NCI-H345 treated with DMSO at 0.1 percent for 48 hours (cell line): ENCODE results near the gene THRB.

ENCODE experiments used
- DNase-seq: peaks from one replicate; lab custom pipeline; 2025; ENCODE audit not compliant: unreplicated experiment; lab: John Stamatoyannopoulos, UW

Gene THRB

DNA sequence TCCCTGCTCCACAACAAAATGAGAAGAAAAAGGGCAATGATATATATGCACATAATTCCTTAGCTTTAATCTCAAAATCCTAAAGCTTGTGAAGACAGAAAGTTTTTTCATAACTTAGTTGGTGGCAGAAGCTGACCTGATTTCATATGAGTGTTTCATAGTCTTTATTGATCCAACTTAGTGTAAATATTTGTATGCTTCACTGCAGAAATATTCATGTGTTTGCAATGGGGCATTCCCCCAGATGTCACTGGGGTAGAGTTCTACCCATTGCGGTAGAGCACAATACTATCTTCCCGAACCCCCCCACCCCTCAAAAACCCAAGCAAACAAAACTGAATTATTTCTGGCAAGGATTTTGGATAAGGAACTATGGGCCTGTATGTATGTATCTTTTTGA, 221.2 kb downstream of the THRB start:
- no peak for DNase-seq

GRCh38 chr3:24272875-24273274, 221.8 kb downstream of the THRB start:
- no peak for DNase-seq

- no peak for DNase-seq
Observed at GRCh38 chr3:24272408-24272807, 222.2 kb downstream of the THRB start.

DNA sequence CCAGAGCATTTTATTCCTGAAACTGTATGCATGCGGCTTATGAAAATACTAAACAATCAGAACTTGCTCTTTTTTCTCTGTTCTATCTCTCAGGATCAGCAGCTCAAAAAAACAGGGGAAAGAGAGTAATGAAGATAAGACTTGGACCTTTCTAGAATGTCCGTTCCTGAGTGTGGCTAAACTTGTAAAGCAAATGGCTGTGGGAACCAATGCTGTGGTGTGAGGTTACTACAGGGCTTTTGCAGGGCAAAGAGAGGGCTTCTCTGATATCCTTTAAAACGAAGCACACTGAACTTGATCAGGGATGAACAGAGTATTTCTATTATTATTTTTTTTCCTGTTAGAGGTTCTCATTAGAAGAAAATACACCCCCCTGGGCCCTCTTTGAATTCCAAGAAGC, 223.4 kb downstream of the THRB start:
- no peak for DNase-seq

DNA sequence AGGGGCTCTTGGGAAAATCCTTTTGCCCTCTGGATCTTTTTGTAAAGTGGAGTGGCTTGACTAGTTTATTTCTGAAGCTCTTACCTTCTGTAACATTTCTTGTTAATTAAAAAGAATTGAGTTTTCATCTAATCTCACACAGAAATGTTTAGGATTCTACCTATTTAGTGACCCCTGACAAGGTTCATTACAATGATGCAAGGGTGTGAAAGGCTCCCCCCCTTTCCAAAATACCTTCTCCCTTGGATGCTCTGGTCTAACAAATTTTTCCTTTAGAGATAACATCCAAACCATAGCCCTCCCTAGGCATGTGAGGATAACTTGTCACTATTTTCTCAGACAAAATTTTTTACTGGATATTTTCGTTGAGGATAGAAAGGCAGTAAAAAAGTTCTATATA, 223.9 kb downstream of the THRB start:
- DNase-seq = no peak

DNA sequence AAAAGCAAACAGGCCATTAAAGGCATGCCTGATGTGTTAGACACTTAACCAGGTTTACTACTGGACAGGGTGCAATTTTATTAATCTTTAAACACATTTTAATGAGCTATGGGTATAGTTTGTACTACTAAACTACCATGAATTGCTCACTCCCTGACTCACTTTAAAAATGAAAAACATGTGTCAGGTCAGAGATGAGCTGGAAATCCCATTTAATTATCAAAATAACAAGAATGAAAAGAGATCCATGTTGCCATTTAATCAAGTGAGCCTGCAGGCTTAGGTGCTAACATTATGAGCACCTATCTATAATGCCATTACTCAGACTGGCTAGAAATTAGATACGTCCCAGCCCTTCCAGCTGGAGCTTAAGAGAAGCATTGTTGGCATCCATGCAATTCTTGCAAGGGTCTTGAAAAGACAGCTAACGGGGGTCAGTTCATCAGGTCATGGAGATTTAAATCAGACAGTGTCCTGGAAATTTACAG, 224.4 kb downstream of the THRB start:
- no peak for DNase-seq

GRCh38 chr3:24264748-24265158, 229.9 kb downstream of the THRB start:
- DNase-seq = no peak

DNA sequence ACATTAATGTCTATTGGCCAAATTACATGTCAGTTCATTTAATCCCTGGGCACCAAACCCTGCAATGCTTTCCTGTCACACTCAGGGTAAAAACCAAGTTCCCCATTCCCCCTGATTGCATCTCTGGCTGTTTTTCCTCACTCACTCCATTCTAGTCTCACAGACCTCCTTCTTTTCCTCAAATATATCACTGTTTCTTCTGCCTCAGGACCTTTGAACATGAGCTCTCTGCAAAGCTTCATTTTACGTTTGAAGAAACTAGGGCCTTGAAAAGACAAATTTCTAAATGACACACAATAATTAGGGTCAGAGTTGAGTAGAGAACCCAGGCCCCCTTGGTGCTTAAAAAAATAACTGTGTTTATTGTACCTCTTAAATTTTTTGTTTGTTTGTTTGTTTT, 230.6 kb downstream of the THRB start:
- no peak for DNase-seq

DNA sequence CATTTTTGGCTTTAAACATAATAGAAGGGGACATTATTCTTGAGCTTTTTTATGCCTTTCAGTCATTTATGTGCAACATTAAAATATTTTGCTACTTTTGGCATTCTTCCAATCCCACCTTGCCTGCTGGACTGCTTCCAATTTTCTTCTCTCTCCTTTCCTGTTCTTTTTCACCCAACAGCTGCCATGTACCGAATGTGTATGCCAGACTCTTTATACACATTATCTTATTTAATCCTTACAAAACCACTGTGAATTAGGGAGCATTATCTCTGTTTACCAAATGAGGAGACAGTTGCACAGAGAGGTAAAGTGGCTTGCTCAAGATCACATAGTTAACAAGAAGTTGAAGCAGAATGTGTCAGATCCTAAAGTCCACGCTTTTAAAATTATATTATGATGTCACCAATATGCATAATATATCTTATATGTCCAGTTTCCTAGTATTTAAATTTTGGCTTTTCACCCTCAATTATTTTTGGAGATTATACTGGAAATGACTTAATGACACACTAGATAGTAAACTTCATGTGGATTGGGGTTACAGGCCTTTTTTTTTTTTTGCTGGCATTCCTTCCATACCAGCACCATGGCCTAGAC, 231.5 kb downstream of the THRB start:
- no peak for DNase-seq

- no peak for DNase-seq
Observed at GRCh38 chr3:24261521-24261920, 233.1 kb downstream of the THRB start.

- no peak for DNase-seq
Observed at GRCh38 chr3:24259901-24260512, 234.6 kb downstream of the THRB start.

DNA sequence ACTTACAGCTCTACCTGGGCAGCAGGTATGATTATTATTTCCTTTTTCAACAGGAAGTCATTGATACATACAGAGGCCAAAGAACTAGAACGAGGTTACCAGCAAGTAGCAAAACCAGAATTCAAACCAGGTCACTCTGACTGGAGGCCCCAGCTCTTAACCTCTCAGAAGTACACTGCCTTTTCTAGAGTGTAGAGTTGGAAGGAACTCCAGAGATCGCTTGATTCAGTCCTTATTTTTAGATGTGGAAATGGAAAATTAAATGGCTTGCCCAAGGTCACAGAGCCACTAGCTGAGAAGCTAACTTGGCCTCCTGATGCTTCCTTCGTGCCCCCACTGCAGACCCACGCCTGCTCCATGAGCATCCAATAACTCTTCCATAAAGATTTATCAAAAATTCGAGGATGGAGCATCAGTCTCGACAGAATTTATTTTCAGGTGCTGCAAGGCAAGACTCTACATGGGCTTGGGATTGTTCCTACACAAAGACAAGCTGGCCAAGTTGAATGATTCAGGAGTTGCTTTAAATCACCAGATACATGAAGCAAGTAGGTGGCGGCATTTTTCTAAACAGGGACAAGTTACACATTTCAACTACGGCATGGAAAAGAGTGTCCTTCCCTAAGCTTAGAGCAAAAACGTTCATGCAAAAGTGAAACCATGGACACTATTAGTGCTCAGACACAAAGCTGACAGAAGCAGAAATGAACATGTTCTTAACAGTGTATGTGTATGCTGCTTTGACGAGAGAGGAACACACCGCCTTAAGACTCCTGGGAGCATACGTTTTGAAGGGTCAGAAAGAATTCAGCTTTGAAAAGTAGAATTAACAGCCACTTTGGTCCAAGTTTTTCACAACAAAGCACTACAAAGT, 235.7 kb downstream of the THRB start:
- DNase-seq = no peak

DNA sequence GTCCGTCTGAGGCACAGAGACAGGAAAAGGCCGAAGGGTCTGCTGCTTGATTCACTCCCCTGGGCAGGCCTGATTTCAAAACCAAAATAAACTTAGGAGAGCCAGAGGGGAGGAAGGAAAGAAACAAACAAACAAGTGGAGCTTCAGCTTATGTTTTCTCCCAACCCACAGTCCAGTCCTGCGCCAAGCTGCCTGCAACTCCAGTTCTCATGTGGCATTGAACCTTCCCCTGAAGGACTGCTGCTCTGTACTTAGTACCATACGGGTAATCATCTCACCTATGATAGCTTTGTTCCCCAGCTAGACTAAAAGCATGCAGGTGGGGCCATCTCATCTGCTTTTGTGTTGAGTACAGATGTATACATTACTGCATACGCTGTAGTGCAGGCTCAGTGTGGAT, 236.4 kb downstream of the THRB start:
- no peak for DNase-seq

DNA sequence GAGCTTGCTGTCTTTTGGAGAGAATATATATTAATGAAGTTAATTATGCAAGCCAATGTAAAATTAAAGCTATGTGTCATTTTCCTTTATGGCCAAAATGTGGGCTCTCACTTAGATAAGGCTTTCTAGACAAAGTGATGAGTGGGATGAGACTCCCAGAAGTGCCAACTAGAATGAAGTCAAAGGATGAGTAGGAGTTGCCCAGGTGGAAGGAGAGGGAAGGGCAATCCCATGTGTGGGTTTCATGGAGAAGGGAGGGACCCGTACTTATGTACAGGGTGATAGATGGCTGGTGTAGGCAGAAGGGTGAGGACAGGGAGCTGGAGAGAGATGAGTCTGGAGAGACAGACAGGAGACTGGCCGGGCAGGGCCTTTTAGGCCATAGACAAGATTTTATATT, 239.2 kb downstream of the THRB start:
- no peak for DNase-seq

DNA sequence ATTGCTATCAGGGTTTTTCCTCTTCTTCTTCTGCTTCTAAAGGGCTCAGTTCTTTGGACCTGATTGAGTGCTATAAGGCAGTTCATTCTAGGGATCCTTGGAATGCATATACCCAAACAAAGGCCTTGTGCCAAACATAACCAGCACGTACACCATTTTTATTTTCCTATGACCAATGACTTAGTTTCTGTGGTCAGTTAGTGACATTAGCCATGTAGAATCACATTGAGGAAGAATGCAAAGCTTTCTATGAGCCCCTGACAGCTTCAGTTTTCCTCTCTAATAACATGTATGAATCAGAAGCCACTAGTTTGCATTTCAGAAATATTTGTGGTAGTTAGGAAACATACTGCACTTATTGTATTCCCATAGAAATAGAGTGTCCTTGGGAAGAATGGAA, 240.0 kb downstream of the THRB start:
- no peak for DNase-seq

DNA sequence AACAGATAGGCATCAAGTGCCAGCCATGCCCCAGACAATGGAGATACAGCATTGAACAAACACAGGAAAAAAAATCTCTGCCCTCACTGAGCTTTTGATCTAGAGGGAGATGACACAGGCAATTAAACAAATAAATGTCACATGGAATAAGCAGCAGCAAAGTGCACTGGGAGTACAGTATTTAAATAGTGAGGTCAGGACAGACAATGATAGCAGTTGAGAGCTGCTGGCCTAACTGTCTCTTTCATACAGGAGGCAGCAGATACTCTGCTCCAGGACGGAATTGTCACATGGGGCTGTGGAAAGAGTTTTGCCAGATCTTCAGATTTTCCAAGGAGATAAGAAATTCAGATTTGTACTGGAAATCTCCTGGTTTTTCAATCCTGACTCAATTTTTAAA, 241.3 kb downstream of the THRB start:
- DNase-seq = no peak

GRCh38 chr3:24249523-24249922, 245.1 kb downstream of the THRB start:
- no peak for DNase-seq

DNA sequence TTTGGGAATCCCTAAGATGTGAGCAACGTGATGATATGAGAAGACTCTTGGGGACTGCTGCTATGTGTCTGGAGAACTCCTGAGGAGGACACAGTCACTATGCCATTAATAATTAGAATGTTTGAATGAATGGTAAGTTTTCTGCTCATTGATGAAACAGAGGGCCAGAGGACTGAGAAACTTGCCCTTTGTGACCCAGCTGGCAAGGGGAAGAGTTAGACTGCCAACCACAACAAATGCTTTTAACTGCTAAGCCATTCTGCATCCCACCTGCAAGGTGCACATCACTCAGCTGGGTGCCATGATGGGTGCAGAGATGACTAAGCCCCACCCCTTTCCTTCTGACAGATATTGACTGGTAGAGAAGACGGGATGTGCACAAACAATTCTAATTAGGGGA, 249.6 kb downstream of the THRB start:
- no peak for DNase-seq

GRCh38 chr3:24244491-24244890, 250.2 kb downstream of the THRB start:
- DNase-seq = no peak

DNA sequence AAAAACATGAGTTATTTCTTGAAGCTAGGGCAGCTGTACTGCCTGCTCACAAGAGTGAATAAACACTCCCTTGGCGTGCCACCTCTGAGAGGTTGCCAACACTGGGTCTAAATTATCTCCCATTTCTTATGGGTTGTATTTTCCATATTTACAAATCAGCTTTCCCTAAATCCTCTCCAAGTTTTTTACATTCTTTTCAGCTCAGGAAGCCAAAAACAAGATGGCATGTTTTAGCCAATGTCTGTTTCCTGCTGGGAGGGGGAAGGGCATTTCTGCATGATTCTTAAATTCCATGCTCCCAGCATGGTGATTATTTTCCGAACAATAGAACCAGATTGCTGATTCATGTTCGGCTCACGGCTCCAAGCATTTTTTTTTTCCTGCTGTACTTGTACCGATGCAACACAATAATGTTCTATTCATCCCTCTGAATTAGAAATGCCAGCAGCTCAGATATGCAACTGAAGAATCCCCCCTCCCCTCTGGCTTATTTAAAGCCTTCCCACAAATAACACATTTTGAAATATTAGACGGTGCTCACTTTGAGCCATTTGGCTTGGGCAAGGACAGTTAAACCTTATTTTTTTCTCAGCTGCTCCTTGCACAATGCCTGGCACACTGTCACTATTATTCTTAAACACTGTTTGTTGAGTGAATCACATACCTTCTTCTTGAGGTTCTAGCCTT, 252.5 kb downstream of the THRB start:
- no peak for DNase-seq

DNA sequence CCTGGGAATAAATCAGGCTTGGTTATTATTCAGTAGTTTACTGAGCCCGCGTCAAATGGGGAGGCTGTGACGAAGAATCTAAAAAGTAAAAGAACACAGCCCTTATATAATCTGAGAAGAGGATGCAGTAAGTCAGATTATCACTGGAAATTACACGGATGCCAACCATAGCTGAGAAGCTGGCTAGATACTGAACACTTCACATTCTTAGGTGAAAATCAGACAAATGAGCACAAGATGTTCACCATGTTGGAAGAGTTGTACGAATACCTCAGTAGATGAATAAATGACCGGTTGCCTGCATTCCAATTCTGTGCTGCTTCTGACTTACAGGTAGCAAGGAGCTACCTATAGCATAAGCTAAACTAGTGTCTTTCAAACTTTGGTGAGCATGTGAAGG, 254.3 kb downstream of the THRB start:
- no peak for DNase-seq
